ENCODE measurements around the gene XPNPEP3. TPM values are rescaled to one million over a fixed set of nuclear protein-coding genes. Genes with fewer than 3 reads are reported as not detected.
"Not testable (repeated sequence)": the region's sequence is repeated elsewhere in the genome, so short reads cannot be mapped to it uniquely, and the experiment has no call there.

Gene XPNPEP3
- total and polyA plus RNA-seq, 8 donors, result 4.0 to 13.6 (median 9.1) TPM

DNA sequence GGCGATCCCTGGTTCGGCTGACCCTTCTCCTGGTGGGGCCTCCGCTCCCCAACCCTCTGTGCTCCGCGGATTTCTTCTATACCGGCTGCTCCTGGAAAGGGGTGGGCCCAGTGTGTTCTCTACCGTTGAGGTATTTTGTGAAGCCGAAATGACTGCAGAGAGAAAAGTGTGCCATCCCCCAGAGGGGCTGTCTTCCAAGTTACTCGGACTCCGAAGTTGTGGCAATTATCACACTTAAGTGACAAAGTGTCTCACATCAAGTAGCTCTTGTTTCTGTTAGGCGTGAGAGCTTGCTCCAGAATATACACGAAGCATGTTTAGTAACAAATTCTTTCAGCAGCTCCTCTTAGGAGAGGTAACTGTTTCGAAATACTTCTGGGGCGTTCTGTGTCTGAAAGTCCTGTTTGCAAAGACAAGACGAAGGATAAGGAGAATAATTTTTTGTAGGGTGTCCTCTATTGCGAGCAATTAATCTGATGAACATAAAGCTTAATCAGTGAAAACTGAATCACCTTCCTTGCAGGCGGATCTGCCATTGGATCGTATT lies 434 bp downstream of the XPNPEP3 start:
- Histone ChIP-seq H3K27ac (peak overlapping the region; percentile 93 to 99 (median 98)), H3K36me3 (no peaks in the 10 kb centered on the region), H3K4me3 (peak overlapping the region; percentile 55 to 71 (median 66)), H3K9me3 (no peaks in the 10 kb centered on the region), H3K27me3 (no peaks in the 10 kb centered on the region), H3K4me1 (peaks cover 19 to 44% (median 31%) of the 10 kb centered on the region in 3 donors)
- ATAC-seq (no peak), FAIRE-seq (no peak), DNase-seq (no peak)
- intact Hi-C loops (cut with DNase I), result no loop called here
- WGBS, 2 donors, result 1 to 2% methylated on average over 18 of the region's 18 CpGs
- TF ChIP-seq, protein P1, sequence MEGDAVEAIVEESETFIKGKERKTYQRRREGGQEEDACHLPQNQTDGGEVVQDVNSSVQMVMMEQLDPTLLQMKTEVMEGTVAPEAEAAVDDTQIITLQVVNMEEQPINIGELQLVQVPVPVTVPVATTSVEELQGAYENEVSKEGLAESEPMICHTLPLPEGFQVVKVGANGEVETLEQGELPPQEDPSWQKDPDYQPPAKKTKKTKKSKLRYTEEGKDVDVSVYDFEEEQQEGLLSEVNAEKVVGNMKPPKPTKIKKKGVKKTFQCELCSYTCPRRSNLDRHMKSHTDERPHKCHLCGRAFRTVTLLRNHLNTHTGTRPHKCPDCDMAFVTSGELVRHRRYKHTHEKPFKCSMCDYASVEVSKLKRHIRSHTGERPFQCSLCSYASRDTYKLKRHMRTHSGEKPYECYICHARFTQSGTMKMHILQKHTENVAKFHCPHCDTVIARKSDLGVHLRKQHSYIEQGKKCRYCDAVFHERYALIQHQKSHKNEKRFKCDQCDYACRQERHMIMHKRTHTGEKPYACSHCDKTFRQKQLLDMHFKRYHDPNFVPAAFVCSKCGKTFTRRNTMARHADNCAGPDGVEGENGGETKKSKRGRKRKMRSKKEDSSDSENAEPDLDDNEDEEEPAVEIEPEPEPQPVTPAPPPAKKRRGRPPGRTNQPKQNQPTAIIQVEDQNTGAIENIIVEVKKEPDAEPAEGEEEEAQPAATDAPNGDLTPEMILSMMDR (IDR thresholded peaks at IDR 0.05), result no peak

DNA sequence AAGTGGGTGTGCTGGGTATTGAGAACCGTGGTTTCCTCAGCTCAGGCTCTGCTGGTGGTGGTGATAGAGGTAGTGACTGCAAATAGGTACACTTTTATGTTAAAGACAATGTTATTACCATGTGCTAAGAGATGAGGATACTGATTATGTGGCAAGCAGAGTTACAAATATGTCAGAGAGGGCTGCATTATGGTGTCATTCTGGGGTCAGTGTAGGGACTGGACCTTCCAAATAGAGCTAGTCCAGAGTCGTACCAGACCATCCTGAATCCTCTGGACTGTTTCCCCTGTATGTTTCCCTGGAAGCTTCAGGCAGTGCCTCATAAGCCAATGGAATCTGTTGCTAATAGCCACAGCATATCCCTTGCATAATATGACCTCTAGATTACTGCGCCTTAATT lies 5.1 kb downstream of the XPNPEP3 start, which contains the start of gene DNAJB7:
Gene DNAJB7, minus strand, starts transcription at position 101 of the 400 bp plus-strand sequence. CDS start 119 bp downstream, outside the sequence.
- WGBS, 2 donors, result 87 to 90% methylated on average over 3 of the region's 3 CpGs
- ATAC-seq (no peak), FAIRE-seq (no peak)

DNA sequence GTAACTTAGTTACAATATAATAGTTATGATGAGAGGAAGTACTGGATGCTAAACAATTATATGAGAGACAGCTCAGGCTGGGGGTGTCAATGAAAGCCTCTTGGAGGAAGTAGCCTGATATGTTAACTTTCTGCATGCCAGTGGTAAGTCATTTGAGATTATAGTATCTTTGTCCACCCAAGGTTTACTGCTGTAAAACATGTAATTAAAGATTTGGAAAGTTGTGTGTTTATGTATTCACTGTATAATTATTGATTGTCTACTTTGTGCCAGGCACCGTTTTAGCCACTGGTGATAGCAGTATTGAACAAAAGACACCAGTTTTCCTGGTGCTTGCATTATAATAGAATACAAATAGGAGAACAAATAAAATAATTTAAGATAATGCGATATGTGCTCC lies 5.6 kb downstream of the XPNPEP3 start:
- ATAC-seq (no peak), DNase-seq (no peak), FAIRE-seq (no peak)
- H3K4me1 ChIP-seq, result peaks cover 0 to 13% (median 11%) of the 10 kb centered on the region in 3 donors
- TF ChIP-seq, protein P1 (IDR thresholded peaks at IDR 0.05), result no peak
- intact Hi-C loops (cut with DNase I), result no loop called here
- no peaks in the 10 kb centered on the region for H3K36me3 ChIP-seq
- H3K4me3 ChIP-seq, result no peak overlapping the region
- no peak overlapping the region for H3K27ac ChIP-seq
- H3K9me3 ChIP-seq, result no peaks in the 10 kb centered on the region
- WGBS, 2 donors, result 38 to 39% methylated on average over 2 of the region's 2 CpGs
- H3K27me3 ChIP-seq, result no peaks in the 10 kb centered on the region

More for the DNA sequence above, 5.1 kb downstream of the XPNPEP3 start, which contains the start of gene DNAJB7:
- H3K36me3 ChIP-seq, result no peaks in the 10 kb centered on the region
- intact Hi-C loops (cut with DNase I), result no loop called here
- DNase-seq, result no peak
- TF ChIP-seq, protein P1 (IDR thresholded peaks at IDR 0.05), result no peak
- no peak within 1 kb of the TSS for H3K27ac ChIP-seq
- no peaks in the 10 kb centered on the region for H3K9me3 ChIP-seq
- H3K27me3 ChIP-seq, result no peaks in the 10 kb centered on the region
- no peak within 1 kb of the TSS for H3K4me3 ChIP-seq
- peaks cover 0 to 13% (median 11%) of the 10 kb centered on the region in 3 donors for H3K4me1 ChIP-seq

DNA sequence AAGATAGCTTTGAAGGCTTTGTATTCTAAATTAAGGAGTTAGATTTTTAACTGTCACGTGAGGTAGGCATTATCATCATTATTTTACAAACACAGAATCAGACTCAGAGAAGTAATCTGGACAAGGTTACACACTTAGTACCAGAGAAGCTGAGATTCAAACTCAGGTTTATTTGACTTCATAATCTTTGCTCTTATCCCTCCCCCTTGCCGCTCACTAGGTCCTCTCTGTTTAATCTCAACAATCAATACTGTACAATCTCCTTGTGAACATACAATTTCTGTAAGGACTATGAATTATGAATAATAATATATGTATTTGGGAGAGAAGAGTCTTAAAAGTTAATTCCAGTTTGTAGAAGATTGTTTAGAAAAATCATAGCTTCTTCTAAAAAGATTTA lies 10.2 kb downstream of the XPNPEP3 start:
- TF ChIP-seq, protein P1 (IDR thresholded peaks at IDR 0.05), result no peak
- intact Hi-C loops (cut with DNase I), result no loop called here
- WGBS, 2 donors, result 37 to 42% methylated on average over 2 of the region's 2 CpGs
- no peaks in the 10 kb centered on the region for H3K27me3 ChIP-seq
- ATAC-seq, result no peak
- no peak overlapping the region for H3K4me3 ChIP-seq
- no peak for DNase-seq
- H3K4me1 ChIP-seq, result no peaks in the 10 kb centered on the region
- no peaks in the 10 kb centered on the region for H3K36me3 ChIP-seq
- no peaks in the 10 kb centered on the region for H3K9me3 ChIP-seq
- no peak overlapping the region for H3K27ac ChIP-seq
- FAIRE-seq, result no peak

DNA sequence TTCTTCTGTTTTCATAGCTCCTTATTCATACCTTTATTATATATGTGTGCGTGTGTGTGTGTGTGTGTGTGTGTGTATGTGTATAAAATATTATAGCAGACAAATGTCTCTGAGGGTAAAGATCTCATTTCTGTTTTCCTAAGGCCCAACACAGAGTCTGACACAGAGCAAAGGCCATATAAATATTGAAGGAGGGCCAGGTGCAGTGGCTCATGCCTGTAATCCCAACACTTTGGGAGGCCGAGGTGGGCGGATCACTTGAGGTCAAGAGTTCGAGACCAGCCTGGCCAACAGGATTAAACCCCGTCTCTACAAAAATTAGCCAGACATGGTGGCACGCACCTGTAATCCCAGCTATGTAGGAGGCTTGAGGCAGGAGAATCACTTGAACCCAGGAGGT lies 11.4 kb downstream of the XPNPEP3 start:
- FAIRE-seq; intact Hi-C loops (cut with DNase I); H3K4me1 ChIP-seq; H3K9me3 ChIP-seq; H3K27me3 ChIP-seq; DNase-seq; ATAC-seq; H3K4me3 ChIP-seq; H3K36me3 ChIP-seq; H3K27ac ChIP-seq: not testable (repeated sequence)
- 89 to 90% methylated on average over 6 of the region's 6 CpGs for WGBS, 2 donors

Data from pancreas (tissue), 10 donors.